Ishikawa (cell line): ENCODE results near the gene DPYSL5.

ENCODE experiments used
- CEBPB ChIP-seq: IDR thresholded peaks from 2 replicates; pipeline ENCODE4 v1.6.1; 2012
- CREB1 ChIP-seq: IDR thresholded peaks from 2 replicates; pipeline ENCODE4 v1.6.1; 2012; ENCODE audit warnings: low read depth
- EGR1 ChIP-seq: IDR thresholded peaks from 2 replicates; pipeline ENCODE4 v1.6.1; 2012
- EP300 ChIP-seq: IDR thresholded peaks from 2 replicates; pipeline ENCODE4 v1.6.1; 2012; ENCODE audit warnings: borderline replicate concordance
- FOXM1 ChIP-seq: IDR thresholded peaks from 2 replicates; pipeline ENCODE4 v1.6.1; 2012; ENCODE audit warnings: low read depth, borderline replicate concordance
- MAX ChIP-seq: IDR thresholded peaks from 2 replicates; pipeline ENCODE4 v1.6.1; 2012
- NFIC ChIP-seq: IDR thresholded peaks from 2 replicates; pipeline ENCODE4 v1.6.1; 2012
- RAD21 ChIP-seq: IDR thresholded peaks from 2 replicates; pipeline ENCODE4 v1.6.1; 2012; ENCODE audit warnings: low read depth
- REST ChIP-seq: IDR thresholded peaks from 2 replicates; pipeline ENCODE4 v1.6.1; 2012; ENCODE audit warnings: low read depth, mild to moderate bottlenecking
- TAF1 ChIP-seq: IDR thresholded peaks from 2 replicates; pipeline ENCODE4 v1.6.1; 2012; ENCODE audit warnings: low read depth, mild to moderate bottlenecking
- TCF12 ChIP-seq: IDR thresholded peaks from 2 replicates; pipeline ENCODE4 v1.6.1; 2012; ENCODE audit warnings: low read depth
- TEAD4 ChIP-seq: IDR thresholded peaks from 2 replicates; pipeline ENCODE4 v1.6.1; 2012
- YY1 ChIP-seq: IDR thresholded peaks from 2 replicates; pipeline ENCODE4 v1.6.1; 2012; ENCODE audit warnings: low read depth
- ZBTB7A ChIP-seq: IDR thresholded peaks from 2 replicates; pipeline ENCODE4 v1.6.1; 2012; ENCODE audit warnings: low read depth
- TF ChIP-seq, protein P1 (sequence below): IDR thresholded peaks from 2 replicates; pipeline ENCODE4 v1.6.1; 2012

The DPYSL5 gene

DNA sequence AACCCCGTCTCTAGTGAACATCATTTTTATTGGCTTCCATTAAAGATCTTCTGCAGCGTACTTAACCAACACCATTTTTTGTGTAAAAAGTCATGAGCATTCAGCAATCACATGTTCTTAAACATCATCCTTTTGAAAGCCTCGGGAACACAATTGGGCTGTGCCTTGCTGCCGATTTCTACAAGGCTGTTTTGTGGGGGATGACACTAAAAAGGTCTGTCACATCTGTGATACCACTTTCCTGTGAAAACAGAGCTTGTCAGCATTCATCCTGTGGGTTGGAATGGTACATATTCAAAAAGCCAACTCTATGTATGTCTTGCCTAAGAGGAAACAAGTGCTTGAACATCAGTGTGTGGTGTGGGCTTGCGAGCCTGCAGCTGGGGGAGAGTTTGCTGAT, 73.4 kb downstream of the DPYSL5 start:
- TF ChIP-seq, protein P1, sequence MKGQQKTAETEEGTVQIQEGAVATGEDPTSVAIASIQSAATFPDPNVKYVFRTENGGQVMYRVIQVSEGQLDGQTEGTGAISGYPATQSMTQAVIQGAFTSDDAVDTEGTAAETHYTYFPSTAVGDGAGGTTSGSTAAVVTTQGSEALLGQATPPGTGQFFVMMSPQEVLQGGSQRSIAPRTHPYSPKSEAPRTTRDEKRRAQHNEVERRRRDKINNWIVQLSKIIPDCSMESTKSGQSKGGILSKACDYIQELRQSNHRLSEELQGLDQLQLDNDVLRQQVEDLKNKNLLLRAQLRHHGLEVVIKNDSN, result no peak
- TF ChIP-seq TCF12, result no peak
- TF ChIP-seq NFIC, result no peak
- no peak for TF ChIP-seq FOXM1
- no peak for TF ChIP-seq EP300
- no peak for TF ChIP-seq MAX
- TF ChIP-seq REST, result no peak
- TF ChIP-seq RAD21, result no peak
- no peak for TF ChIP-seq CEBPB
- no peak for TF ChIP-seq CREB1
- TF ChIP-seq ZBTB7A, result no peak
- TF ChIP-seq YY1, result no peak
- no peak for TF ChIP-seq EGR1
- TF ChIP-seq TAF1, result no peak
- TF ChIP-seq TEAD4, result no peak

GRCh38 chr2:26922405-26923188, 74.7 kb downstream of the DPYSL5 start:
- TF ChIP-seq EP300 (no peak), ZBTB7A (no peak), YY1 (no peak), CEBPB (no peak), RAD21 (peak; percentile 64), FOXM1 (no peak)

DNA sequence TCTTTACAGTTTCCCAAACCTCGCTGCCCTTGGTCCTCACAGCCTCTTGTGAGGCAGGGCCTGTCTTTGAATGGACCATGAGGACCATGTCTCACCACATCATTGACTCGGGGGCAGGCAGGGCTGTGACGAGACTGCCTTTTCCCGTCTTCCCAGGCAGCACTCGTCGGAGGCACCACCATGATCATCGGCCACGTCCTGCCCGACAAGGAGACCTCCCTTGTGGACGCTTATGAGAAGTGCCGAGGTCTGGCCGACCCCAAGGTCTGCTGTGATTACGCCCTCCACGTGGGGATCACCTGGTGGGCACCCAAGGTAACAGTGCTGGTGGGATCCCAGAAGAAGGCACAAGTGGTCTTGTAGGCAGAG, 76.8 kb downstream of the DPYSL5 start:
- TF ChIP-seq RAD21 (no peak), NFIC (no peak), FOXM1 (no peak), TCF12 (no peak), EGR1 (no peak), YY1 (no peak), REST (no peak), TAF1 (no peak), EP300 (no peak), ZBTB7A (no peak), TEAD4 (no peak), CEBPB (no peak), MAX (no peak)
- TF ChIP-seq, protein P1, result no peak

- TF ChIP-seq TEAD4, result no peak
Observed at GRCh38 chr2:26925100-26925791, 77.3 kb downstream of the DPYSL5 start.

DNA sequence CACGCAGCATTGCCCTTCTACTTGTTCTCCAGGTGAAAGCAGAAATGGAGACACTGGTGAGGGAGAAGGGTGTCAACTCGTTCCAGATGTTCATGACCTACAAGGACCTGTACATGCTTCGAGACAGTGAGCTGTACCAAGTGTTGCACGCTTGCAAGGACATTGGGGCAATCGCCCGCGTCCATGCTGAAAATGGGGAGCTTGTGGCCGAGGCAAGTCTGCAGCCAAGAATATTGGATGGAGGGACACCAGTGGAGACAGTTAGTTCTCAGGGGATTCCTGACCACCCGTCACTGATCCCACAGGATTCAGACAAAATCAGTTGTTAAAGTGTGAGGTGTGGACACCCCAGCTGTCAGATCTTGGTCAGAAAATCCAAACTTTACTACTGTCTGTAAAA, 79.3 kb downstream of the DPYSL5 start:
- TF ChIP-seq EGR1 (no peak), REST (no peak)
